Central memory CD8-positive, alpha-beta T cell (primary cell): Measurements from ENCODE around the gene DIMT1.

ENCODE experiments used
- ATAC-seq: fragments of 150-1000 bp; cut with Tn5 transposase; replicated peaks from 2 replicates; pipeline ENCODE4 v1.10.0; 2022; ENCODE audit warnings: mild to moderate bottlenecking, moderate FRiP score, moderate number of reproducible peaks; ENCODE audit not compliant: poor library complexity, severe bottlenecking; ENCODE audit errors: extremely low read depth
- DNase-seq, 2 donors: peaks; one replicate each; pipeline ENCODE4 v3.0.0; 2021; ENCODE audit warnings: low spot score in 2 of 2
- H3K27ac Mint-ChIP-seq: one replicate; pipeline ENCODE4 v1.8.0; 2022; ENCODE audit warnings: low read depth, mild to moderate bottlenecking, moderate library complexity, mixed read lengths
- H3K27me3 Mint-ChIP-seq: one replicate; pipeline ENCODE4 v1.8.0; 2022; ENCODE audit warnings: mixed read lengths
- H3K36me3 Mint-ChIP-seq: one replicate; pipeline ENCODE4 v1.8.0; 2022; ENCODE audit warnings: mild to moderate bottlenecking, moderate library complexity, mixed read lengths; ENCODE audit not compliant: insufficient read depth
- H3K4me1 Mint-ChIP-seq: one replicate; pipeline ENCODE4 v1.8.0; 2022; ENCODE audit warnings: mixed read lengths
- H3K4me3 Mint-ChIP-seq: one replicate; pipeline ENCODE4 v1.8.0; 2022; ENCODE audit warnings: mild to moderate bottlenecking, moderate library complexity, mixed read lengths
- H3K9me3 Mint-ChIP-seq: one replicate; pipeline ENCODE4 v1.8.0; 2022; ENCODE audit warnings: mixed read lengths

Gene DIMT1

GRCh38 chr5:62348723-62349481 is 54.8 kb downstream of the DIMT1 start:
- peak overlapping the region; percentile 77 for H3K27ac Mint-ChIP-seq
- H3K36me3 Mint-ChIP-seq = peaks cover 45% of the 10 kb centered on the region
- ATAC-seq = no peak

GRCh38 chr5:62347928-62348327 is 55.8 kb downstream of the DIMT1 start:
- Mint-ChIP-seq H3K27me3 (no peaks in the 10 kb centered on the region), H3K9me3 (no peaks in the 10 kb centered on the region), H3K4me3 (no peak overlapping the region), H3K36me3 (peaks cover 45% of the 10 kb centered on the region), H3K27ac (peak overlapping the region; percentile 59), H3K4me1 (peaks cover 22% of the 10 kb centered on the region)
- DNase-seq (no peak), ATAC-seq (no peak)

More at GRCh38 chr5:62348723-62349481, 54.8 kb downstream of the DIMT1 start:
- Mint-ChIP-seq H3K4me1 (peaks cover 13% of the 10 kb centered on the region), H3K27me3 (no peaks in the 10 kb centered on the region), H3K9me3 (no peaks in the 10 kb centered on the region), H3K4me3 (no peak overlapping the region)
- DNase-seq = no peak

DNA sequence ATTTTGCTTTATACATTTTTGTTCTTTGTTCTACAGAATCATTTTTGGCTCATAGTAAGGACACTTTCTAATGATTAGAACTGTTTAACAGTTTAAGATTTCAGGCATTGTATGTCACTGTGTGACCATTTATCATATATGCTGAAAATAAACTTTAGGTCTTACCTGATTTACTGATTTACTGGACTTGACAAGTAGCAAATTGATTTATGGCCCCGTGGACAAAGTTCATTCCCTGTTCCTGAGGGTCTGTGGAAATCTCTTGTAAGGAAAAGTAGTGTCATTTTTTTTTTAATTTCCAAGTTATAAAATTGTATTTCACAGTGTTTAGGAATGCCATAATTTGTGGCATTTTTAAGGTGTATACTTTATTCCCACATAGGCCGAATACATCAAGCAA is 57.0 kb downstream of the DIMT1 start:
- peak overlapping the region; percentile 59 for H3K27ac Mint-ChIP-seq
- no peak for ATAC-seq
- H3K4me3 Mint-ChIP-seq = no peak overlapping the region
- DNase-seq = no peak
- peaks cover 36% of the 10 kb centered on the region for H3K36me3 Mint-ChIP-seq
- no peaks in the 10 kb centered on the region for H3K27me3 Mint-ChIP-seq
- peaks cover 32% of the 10 kb centered on the region for H3K4me1 Mint-ChIP-seq
- no peaks in the 10 kb centered on the region for H3K9me3 Mint-ChIP-seq

DNA sequence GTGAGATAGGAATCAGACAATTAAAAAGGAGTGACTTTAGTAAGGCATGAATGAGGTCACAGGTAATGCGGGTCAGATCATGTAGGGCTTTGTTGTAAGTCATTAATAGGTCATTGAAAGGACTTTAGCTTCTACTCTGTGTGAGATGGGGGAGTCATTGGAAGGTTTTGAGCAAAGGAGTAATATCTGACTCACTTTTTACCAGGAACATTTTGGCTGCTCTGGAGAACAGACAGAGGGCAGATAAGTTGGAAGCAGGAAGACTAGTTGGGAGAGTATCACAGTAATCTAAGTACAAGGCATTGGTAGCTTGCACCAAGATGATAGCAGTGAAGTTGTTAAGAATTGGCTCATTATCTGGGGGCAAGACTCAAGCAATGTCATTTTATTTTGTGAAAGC is 60.3 kb downstream of the DIMT1 start:
- Mint-ChIP-seq H3K27ac (peak overlapping the region; percentile 42), H3K4me3 (peak overlapping the region; percentile 12), H3K4me1 (peaks cover 42% of the 10 kb centered on the region), H3K9me3 (no peaks in the 10 kb centered on the region), H3K36me3 (peaks cover 9% of the 10 kb centered on the region), H3K27me3 (no peaks in the 10 kb centered on the region)
- ATAC-seq (no peak), DNase-seq (no peak)

DNA sequence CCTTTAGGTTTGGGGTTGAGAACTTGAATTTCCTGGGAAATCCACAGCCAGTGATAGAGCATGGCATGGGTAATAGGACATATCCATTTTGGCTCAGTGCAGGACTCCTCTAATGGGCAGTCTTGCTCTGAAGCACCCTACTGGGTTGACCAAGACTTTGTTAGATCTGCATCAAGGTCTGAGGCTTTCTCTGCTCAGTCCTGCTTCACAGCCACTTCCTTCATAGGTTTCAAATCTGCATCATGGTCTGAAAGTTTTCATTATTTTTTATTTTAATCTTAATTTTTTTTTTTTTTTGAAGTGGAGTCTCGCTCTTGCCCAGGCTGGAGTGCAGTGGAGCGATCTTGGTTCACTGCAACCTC is 61.2 kb downstream of the DIMT1 start:
- H3K4me3 Mint-ChIP-seq = peak overlapping the region; percentile 62
- peaks cover 5% of the 10 kb centered on the region for H3K36me3 Mint-ChIP-seq
- peaks cover 44% of the 10 kb centered on the region for H3K4me1 Mint-ChIP-seq
- H3K27me3 Mint-ChIP-seq = no peaks in the 10 kb centered on the region
- peak overlapping the region; percentile 83 for H3K27ac Mint-ChIP-seq
- DNase-seq (no peak), ATAC-seq (no peak)
- H3K9me3 Mint-ChIP-seq = no peaks in the 10 kb centered on the region

DNA sequence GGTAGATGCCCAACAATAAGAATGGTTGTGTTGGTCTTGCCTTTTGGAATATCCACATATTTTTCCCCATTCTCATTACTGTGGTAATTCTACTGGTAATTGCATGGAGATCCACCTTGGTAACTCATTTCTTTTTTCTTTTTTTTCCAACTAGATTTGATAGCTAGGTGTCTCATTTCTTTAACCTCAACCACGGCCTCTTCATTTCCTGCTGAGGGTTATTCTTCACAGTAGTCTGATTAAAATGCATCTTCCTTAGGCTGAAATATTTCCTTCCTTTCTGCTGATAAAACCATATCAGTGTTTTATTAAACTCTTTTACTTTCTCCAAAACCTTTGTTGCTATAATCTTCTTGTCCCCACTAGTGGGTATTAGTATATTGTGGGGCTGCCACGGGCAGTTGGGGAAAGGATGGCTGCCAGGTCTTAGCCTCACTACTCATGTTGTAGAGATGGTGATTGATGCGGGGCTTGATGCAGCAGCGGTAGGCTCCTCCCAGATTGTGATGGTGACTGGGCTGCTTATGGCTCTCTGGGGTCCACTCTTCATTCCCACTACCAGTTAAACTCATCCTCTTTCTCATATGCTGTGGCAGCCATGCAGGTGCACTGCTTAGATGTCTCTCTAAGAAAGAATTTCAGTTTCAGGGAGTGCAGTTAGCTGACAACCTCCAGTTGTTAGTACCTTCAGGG is 61.8 kb downstream of the DIMT1 start:
- DNase-seq = no peak
- Mint-ChIP-seq H3K9me3 (no peaks in the 10 kb centered on the region), H3K27ac (peak overlapping the region; percentile 83), H3K27me3 (no peaks in the 10 kb centered on the region), H3K4me1 (peaks cover 44% of the 10 kb centered on the region), H3K36me3 (peaks cover 5% of the 10 kb centered on the region), H3K4me3 (peak overlapping the region; percentile 62)
- ATAC-seq = peak; percentile 69

- DNase-seq = no peak
- Mint-ChIP-seq H3K4me1 (peaks cover 53% of the 10 kb centered on the region), H3K27ac (peak overlapping the region; percentile 83), H3K36me3 (peaks cover 8% of the 10 kb centered on the region), H3K4me3 (no peak overlapping the region), H3K27me3 (no peaks in the 10 kb centered on the region), H3K9me3 (no peaks in the 10 kb centered on the region)
- no peak for ATAC-seq
Observed at GRCh38 chr5:62340979-62341378, 62.7 kb downstream of the DIMT1 start.

- Mint-ChIP-seq H3K27me3 (no peaks in the 10 kb centered on the region), H3K27ac (no peak overlapping the region), H3K9me3 (no peaks in the 10 kb centered on the region), H3K4me1 (peaks cover 57% of the 10 kb centered on the region), H3K4me3 (no peak overlapping the region), H3K36me3 (peaks cover 9% of the 10 kb centered on the region)
- ATAC-seq = no peak
- no peak for DNase-seq
Observed at GRCh38 chr5:62340392-62340791, 63.3 kb downstream of the DIMT1 start.
